ENCODE measurements around the gene TPR. TPM values are rescaled to one million over a fixed set of nuclear protein-coding genes. Genes with fewer than 3 reads are reported as not detected.
A peak's percentile ranks its signal among the peaks of the same experiment; 100 is the strongest.

TPR gene
- total RNA-seq, 1 experiment from 2014 or later = 104 TPM

GRCh38 chr1:186286615-186287315, 88.3 kb downstream of the TPR start:
- H4K20me1 ChIP-seq (ENCODE audit: insufficient read depth) = no peaks in the 10 kb centered on the region
- H3K36me3 ChIP-seq (ENCODE audit: low read depth) = no peaks in the 10 kb centered on the region
- no peak overlapping the region for H3K4me2 ChIP-seq
- ChIA-PET POLR2A (ENCODE audit: unreplicated experiment) (interaction anchor here (0.7 kb wide), 1 partner anchor 915 kb away, joined by 3 read pairs; no protein-coding TSS in a partner anchor), CTCF (no interaction called here)
- H3K27ac ChIP-seq = no peak overlapping the region
- H3K9me2 ChIP-seq (ENCODE audit: insufficient read depth) = no peaks in the 10 kb centered on the region
- no peaks in the 10 kb centered on the region for H3K9me3 ChIP-seq (ENCODE audit: insufficient read depth, low read depth)
- no peaks in the 10 kb centered on the region for H3K79me2 ChIP-seq (ENCODE audit: low read depth)
- no peaks in the 10 kb centered on the region for H3K27me3 ChIP-seq (ENCODE audit: insufficient read depth, low read depth)
- BruUV-seq (replicated peaks) = no TSS peak
- intact Hi-C loops (cut with micrococcal nuclease; ENCODE audit: unreplicated experiment) = no loop called here
- H3F3A ChIP-seq (ENCODE audit: insufficient read depth, low read depth) = no peaks in the 10 kb centered on the region
- TF ChIP-seq CTCF (conservative IDR thresholded peaks at IDR 0.05) (no peak), EZH2 (IDR thresholded peaks at IDR 0.05; ENCODE audit: low read depth) (no peak)
- no peak for DNase-seq
- no peak overlapping the region for H3K4me3 ChIP-seq
- H2AFZ ChIP-seq = no peak overlapping the region
- H3K4me1 ChIP-seq (replicated peaks; ENCODE audit: insufficient read depth) = no peaks in the 10 kb centered on the region

GRCh38 chr1:186283374-186283773, 91.7 kb downstream of the TPR start:
- intact Hi-C loops (cut with micrococcal nuclease; ENCODE audit: unreplicated experiment) = no loop called here
- ChIA-PET POLR2A (ENCODE audit: unreplicated experiment) (no interaction called here), CTCF (no interaction called here)
- Histone ChIP-seq H3K4me3 (no peak overlapping the region), H3K4me2 (no peak overlapping the region), H3F3A (ENCODE audit: insufficient read depth, low read depth) (no peaks in the 10 kb centered on the region), H3K9me3 (ENCODE audit: insufficient read depth, low read depth) (no peaks in the 10 kb centered on the region), H3K27ac (no peak overlapping the region), H3K4me1 (replicated peaks; ENCODE audit: insufficient read depth) (no peaks in the 10 kb centered on the region), H3K36me3 (ENCODE audit: low read depth) (no peaks in the 10 kb centered on the region), H3K27me3 (ENCODE audit: insufficient read depth, low read depth) (no peaks in the 10 kb centered on the region), H3K9me2 (ENCODE audit: insufficient read depth) (no peaks in the 10 kb centered on the region), H2AFZ (no peak overlapping the region), H3K79me2 (ENCODE audit: low read depth) (no peaks in the 10 kb centered on the region), H4K20me1 (ENCODE audit: insufficient read depth) (no peaks in the 10 kb centered on the region)
- DNase-seq = no peak
- no TSS peak for BruUV-seq (replicated peaks)
- TF ChIP-seq EZH2 (IDR thresholded peaks at IDR 0.05; ENCODE audit: low read depth) = no peak
- no peak for TF ChIP-seq CTCF (conservative IDR thresholded peaks at IDR 0.05)

- Histone ChIP-seq H3K27ac (no peak overlapping the region), H3K9me2 (ENCODE audit: insufficient read depth) (no peaks in the 10 kb centered on the region), H3K4me1 (replicated peaks; ENCODE audit: insufficient read depth) (no peaks in the 10 kb centered on the region), H3K9me3 (ENCODE audit: insufficient read depth, low read depth) (no peaks in the 10 kb centered on the region), H3K27me3 (ENCODE audit: insufficient read depth, low read depth) (no peaks in the 10 kb centered on the region), H3K4me2 (no peak overlapping the region), H3K79me2 (ENCODE audit: low read depth) (no peaks in the 10 kb centered on the region), H4K20me1 (ENCODE audit: insufficient read depth) (no peaks in the 10 kb centered on the region), H3F3A (ENCODE audit: insufficient read depth, low read depth) (no peaks in the 10 kb centered on the region), H3K4me3 (no peak overlapping the region), H2AFZ (peak overlapping the region; percentile 25; the same call in 1 of the 2 replicates), H3K36me3 (ENCODE audit: low read depth) (no peaks in the 10 kb centered on the region)
- DNase-seq = no peak
- TF ChIP-seq EZH2 (IDR thresholded peaks at IDR 0.05; ENCODE audit: low read depth) = no peak
- TF ChIP-seq CTCF (conservative IDR thresholded peaks at IDR 0.05) = no peak
- BruUV-seq (replicated peaks) = no TSS peak
- intact Hi-C loops (cut with micrococcal nuclease; ENCODE audit: unreplicated experiment) = no loop called here
- POLR2A ChIA-PET (ENCODE audit: unreplicated experiment) = no interaction called here
- CTCF ChIA-PET = no interaction called here
These were observed 92.6 kb downstream of the TPR start for GRCh38 chr1:186282466-186282865.

All from PC-9 (cell line).